Spleen (tissue), 11 donors: ENCODE data around the gene LRBA. TPM values are rescaled to one million over a fixed set of nuclear protein-coding genes. Genes with fewer than 3 reads are reported as not detected.

ENCODE experiments used
- DNase-seq: peaks from one replicate; pipeline ENCODE4 v3.0.0-alpha.2; 2020
- H3K27ac ChIP-seq, 8 donors: fragments of 200-600 bp; sonication (generic) in 7 of 8; 1 replicate in 4 of 8; 2 replicates in 4 of 8; pipeline versions ENCODE4 v1.5.0 to v1.8.0; 2016 to 2021; ENCODE audit warnings: inconsistent platforms in 4 of 8, mild to moderate bottlenecking in 4 of 8, moderate library complexity in 1 of 8
- H3K27me3 ChIP-seq, 7 donors: fragments of 200-600 bp; sonication (generic) in 6 of 7; replicated peaks in 1 of 7; 1 replicate in 4 of 7; 2 replicates in 3 of 7; pipeline versions ENCODE4 v1.5.0 to v1.8.0; 2016 to 2021; ENCODE audit warnings: inconsistent platforms in 3 of 7, mild to moderate bottlenecking in 1 of 7
- H3K36me3 ChIP-seq, 6 donors: fragments of 200-600 bp; sonication (generic) in 5 of 6; 1 replicate in 4 of 6; 2 replicates in 2 of 6; pipeline versions ENCODE4 v1.5.0 to v1.8.0; 2016 to 2021; ENCODE audit warnings: inconsistent platforms in 2 of 6
- H3K4me1 ChIP-seq, 6 donors: fragments of 200-600 bp; sonication (generic) in 5 of 6; 1 replicate in 3 of 6; 2 replicates in 3 of 6; pipeline versions ENCODE4 v1.5.0 to v1.8.0; 2016 to 2021; ENCODE audit warnings: inconsistent platforms in 3 of 6
- H3K4me3 ChIP-seq, 8 donors: fragments of 200-600 bp; sonication (generic) in 7 of 8; 1 replicate in 4 of 8; 2 replicates in 4 of 8; pipeline versions ENCODE4 v1.5.0 to v1.8.0; 2016 to 2021; ENCODE audit warnings: inconsistent platforms in 4 of 8, mild to moderate bottlenecking in 4 of 8, moderate library complexity in 2 of 8
- H3K9me3 ChIP-seq, 8 donors: fragments of 200-600 bp; sonication (generic) in 7 of 8; 1 replicate in 4 of 8; 2 replicates in 4 of 8; pipeline versions ENCODE4 v1.5.0 to v1.8.0; 2016 to 2021; ENCODE audit warnings: inconsistent platforms in 4 of 8
- POLR2A ChIP-seq, 3 donors: fragments of 450-650 bp; IDR thresholded peaks; one replicate each; pipeline ENCODE4 v1.5.1; 2017; ENCODE audit warnings: antibody characterized with exemption in 3 of 3, mild to moderate bottlenecking in 1 of 3
- POLR2AphosphoS5 ChIP-seq, 3 donors: sonication (generic); formaldehyde crosslinking; IDR thresholded peaks; one replicate each; pipeline ENCODE4 v1.5.1; 2017; ENCODE audit warnings: antibody characterized with exemption in 3 of 3
- WGBS, 5 donors: extraction: QIAGEN DNeasy Blood & Tissue Kit in 3 of 5; methylation state at CpG; one replicate each; pipeline versions ENCODE4 v1.1.5 to v1.1.7; 2013 to 2018; 5-methylcytosine and 5-hydroxymethylcytosine counted together
- intact Hi-C: fragments of 100-400 bp; cut with DNase I; formaldehyde crosslinking; loops from one replicate; pipeline ENCODE4 v1.15.0; 2023; ENCODE audit warnings: low total_unique reads
- polyA plus RNA-seq, 3 donors: library from polyadenylated mRNA; stranded (reverse); fragments of 200-250 nt; gene quantifications; one replicate each; pipeline ENCODE4 v1.2.1, GENCODE V29; 2013
- total RNA-seq, 7 donors: library from RNA; depleted of rRNA in 3 of 7; stranded (reverse); fragments of >200 nt in 3 of 7; fragmentation: NEBNext Ultra II Directional in 4 of 7; extraction: Animal tissue kit (Norgen Biotek cat#: 25700) in 4 of 7; gene quantifications; one replicate each; pipeline versions ENCODE4 v1.1.0 to v1.2.1, GENCODE V29; 2016 to 2021
- TF ChIP-seq, protein P1 (sequence below), 11 experiments: fragments of 200-600 bp in 7 of 11; fragments of 450-650 bp in 4 of 11; sonication (generic) in 4 of 11; IDR thresholded peaks in 8 of 11; conservative IDR thresholded peaks in 3 of 11; 1 replicate in 7 of 11; 2 replicates in 4 of 11; pipeline versions ENCODE4 v1.4.0 to v1.8.0; 2016 to 2021; ENCODE audit warnings: antibody characterized with exemption in 11 of 11, inconsistent platforms in 4 of 11, mild to moderate bottlenecking in 1 of 11
- donor health status: healthy with polysubstance abuse.
- donor health status: DM: no; HTN: no; CAD: no; lungs with moderate emphysema.
- donor health status: DM: no; HTN: no; CAD: no.
- donor health status: Bipolar disorder and iron deficiency.
- donor health status: healthy.
- donor health status: DM: no; HTN: no; CAD: no.
- donor health status: DM: yes; HTN: yes; CAD: no.

LRBA gene
- total and polyA plus RNA-seq, 10 donors = 8.2 to 84.9 (median 50.5) TPM

DNA sequence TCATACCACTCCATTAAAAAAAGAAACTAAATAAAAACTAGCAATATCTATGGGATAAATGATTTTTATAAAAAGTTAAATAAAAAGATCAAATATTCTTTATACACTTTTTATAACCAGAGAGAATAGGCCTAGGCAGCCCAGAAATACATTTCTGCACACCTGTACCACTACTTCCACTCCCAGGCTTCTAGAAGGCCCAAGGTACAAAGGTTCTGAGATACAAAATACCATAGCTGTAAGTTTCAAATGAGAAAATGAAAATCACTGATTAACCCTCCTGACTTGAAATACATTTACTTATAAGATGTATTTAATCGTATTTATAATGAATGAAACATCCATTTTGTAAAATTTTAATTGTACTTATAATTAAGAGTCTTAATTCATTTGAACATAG lies 659.7 kb downstream of the LRBA start:
- Histone ChIP-seq H3K27me3 (no peaks in the 10 kb centered on the region), H3K36me3 (no peaks in the 10 kb centered on the region), H3K4me1 (no peaks in the 10 kb centered on the region), H3K27ac (no peak overlapping the region), H3K9me3 (no peaks in the 10 kb centered on the region), H3K4me3 (no peak overlapping the region)
- intact Hi-C loops = no loop called here
- 92 to 100% (median 96%) methylated on average over 1 of the region's 1 CpG for WGBS, 5 donors
- DNase-seq = no peak
- TF ChIP-seq, protein P1, sequence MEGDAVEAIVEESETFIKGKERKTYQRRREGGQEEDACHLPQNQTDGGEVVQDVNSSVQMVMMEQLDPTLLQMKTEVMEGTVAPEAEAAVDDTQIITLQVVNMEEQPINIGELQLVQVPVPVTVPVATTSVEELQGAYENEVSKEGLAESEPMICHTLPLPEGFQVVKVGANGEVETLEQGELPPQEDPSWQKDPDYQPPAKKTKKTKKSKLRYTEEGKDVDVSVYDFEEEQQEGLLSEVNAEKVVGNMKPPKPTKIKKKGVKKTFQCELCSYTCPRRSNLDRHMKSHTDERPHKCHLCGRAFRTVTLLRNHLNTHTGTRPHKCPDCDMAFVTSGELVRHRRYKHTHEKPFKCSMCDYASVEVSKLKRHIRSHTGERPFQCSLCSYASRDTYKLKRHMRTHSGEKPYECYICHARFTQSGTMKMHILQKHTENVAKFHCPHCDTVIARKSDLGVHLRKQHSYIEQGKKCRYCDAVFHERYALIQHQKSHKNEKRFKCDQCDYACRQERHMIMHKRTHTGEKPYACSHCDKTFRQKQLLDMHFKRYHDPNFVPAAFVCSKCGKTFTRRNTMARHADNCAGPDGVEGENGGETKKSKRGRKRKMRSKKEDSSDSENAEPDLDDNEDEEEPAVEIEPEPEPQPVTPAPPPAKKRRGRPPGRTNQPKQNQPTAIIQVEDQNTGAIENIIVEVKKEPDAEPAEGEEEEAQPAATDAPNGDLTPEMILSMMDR (IDR thresholded peaks at IDR 0.05 in 8 of 11, conservative IDR thresholded peaks at IDR 0.05 in 3 of 11) = no peak
- no peak for TF ChIP-seq POLR2AphosphoS5 (IDR thresholded peaks at IDR 0.05)

DNA sequence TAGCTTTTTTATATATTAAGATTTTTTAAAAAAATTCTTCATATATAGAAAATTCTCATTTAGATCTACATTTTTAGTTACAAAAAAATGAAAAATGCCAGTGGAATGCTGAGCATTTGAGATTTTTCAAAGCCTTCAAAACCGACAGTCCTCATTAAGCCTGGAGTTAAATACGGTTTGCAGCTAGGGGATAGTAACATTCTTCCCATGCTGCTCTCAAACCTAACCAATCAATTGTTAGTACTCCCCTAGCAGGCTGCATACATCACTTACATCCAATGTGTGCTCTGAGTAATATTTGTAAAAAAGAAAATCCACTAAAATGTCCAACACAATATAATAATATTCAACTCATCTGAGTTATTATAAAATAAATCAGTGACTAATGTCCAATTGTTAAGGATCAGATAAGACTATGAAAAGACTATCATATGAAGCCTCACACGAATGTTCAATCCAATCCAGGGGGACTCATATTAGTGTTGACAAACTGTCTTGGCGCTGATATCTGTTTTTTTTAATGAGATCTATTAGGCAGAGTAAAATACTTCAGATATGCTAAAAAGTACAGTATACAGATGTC lies 660.8 kb downstream of the LRBA start:
- DNase-seq = no peak
- peaks cover 0 to 11% (median under 1%) of the 10 kb centered on the region in 6 donors for H3K36me3 ChIP-seq
- intact Hi-C loops = no loop called here
- H3K9me3 ChIP-seq = no peaks in the 10 kb centered on the region
- H3K27ac ChIP-seq = no peak overlapping the region
- 90 to 97% (median 92%) methylated on average over 4 of the region's 4 CpGs for WGBS, 5 donors
- TF ChIP-seq POLR2AphosphoS5 (IDR thresholded peaks at IDR 0.05) = no peak
- no peak for TF ChIP-seq POLR2A (IDR thresholded peaks at IDR 0.05)
- TF ChIP-seq, protein P1 (IDR thresholded peaks at IDR 0.05 in 8 of 11, conservative IDR thresholded peaks at IDR 0.05 in 3 of 11) = no peak
- no peaks in the 10 kb centered on the region for H3K4me1 ChIP-seq
- no peak overlapping the region for H3K4me3 ChIP-seq
- H3K27me3 ChIP-seq = no peaks in the 10 kb centered on the region

DNA sequence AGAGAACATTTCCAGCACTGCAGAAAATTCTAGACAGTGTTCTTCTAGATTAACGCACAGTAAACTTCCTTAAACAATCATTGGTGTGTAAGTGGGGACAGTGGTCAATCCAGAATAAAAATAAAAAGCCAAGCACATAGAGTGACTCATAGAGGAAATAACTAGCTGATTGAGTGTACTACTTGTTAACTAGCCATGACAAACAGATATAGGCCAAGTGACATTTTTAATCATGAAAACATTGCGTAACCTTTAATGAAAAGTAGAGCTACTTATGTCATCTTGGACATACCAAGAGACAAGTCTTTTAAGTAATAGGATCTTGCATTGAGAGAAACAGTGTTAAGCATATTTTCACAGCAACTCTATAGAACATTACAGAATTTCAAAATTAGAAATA lies 667.0 kb downstream of the LRBA start:
- intact Hi-C loops = no loop called here
- Histone ChIP-seq H3K27ac (no peak overlapping the region), H3K36me3 (peaks cover 0 to 43% (median 2%) of the 10 kb centered on the region in 6 donors), H3K4me3 (no peak overlapping the region), H3K4me1 (no peaks in the 10 kb centered on the region), H3K9me3 (no peaks in the 10 kb centered on the region), H3K27me3 (no peaks in the 10 kb centered on the region)
- DNase-seq = no peak
- TF ChIP-seq POLR2A (IDR thresholded peaks at IDR 0.05) = no peak
- TF ChIP-seq POLR2AphosphoS5 (IDR thresholded peaks at IDR 0.05) = no peak
- TF ChIP-seq, protein P1 (IDR thresholded peaks at IDR 0.05 in 8 of 11, conservative IDR thresholded peaks at IDR 0.05 in 3 of 11) = no peak
- 88 to 96% (median 90%) methylated on average over 2 of the region's 2 CpGs for WGBS, 5 donors

DNA sequence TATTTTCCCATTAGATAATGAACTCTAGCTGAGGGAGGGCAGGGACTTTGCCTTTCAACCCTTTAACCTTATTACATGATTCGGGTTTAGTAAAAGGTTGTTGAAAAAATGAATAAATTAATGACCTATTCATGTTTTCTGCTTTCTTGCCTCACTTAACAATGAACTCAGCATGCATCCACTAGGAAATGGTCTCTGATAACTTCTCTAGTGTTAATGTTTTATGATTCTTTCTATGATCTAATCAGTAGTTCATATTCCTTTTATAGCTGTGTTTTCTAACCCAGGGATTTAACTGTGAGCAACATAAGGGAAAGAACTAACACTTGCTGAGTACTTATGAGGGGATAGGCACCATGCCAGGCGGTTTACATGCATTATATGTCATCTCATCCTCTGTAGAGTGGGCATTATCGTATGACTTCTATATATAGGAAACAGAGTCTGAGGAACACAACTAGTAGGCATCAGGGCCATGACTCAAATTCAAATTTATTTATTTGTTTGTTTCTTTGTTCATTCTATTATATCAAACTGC lies 669.8 kb downstream of the LRBA start:
- Histone ChIP-seq H3K4me3 (no peak overlapping the region), H3K27ac (no peak overlapping the region), H3K36me3 (peaks cover 0 to 51% (median 2%) of the 10 kb centered on the region in 6 donors), H3K4me1 (no peaks in the 10 kb centered on the region), H3K9me3 (no peaks in the 10 kb centered on the region), H3K27me3 (no peaks in the 10 kb centered on the region)
- intact Hi-C loops = no loop called here
- no peak for DNase-seq
- WGBS, 5 donors = 89 to 99% (median 94%) methylated on average over 3 of the region's 3 CpGs
- TF ChIP-seq, protein P1 (IDR thresholded peaks at IDR 0.05 in 8 of 11, conservative IDR thresholded peaks at IDR 0.05 in 3 of 11) = no peak
- TF ChIP-seq POLR2A (IDR thresholded peaks at IDR 0.05) = no peak
- no peak for TF ChIP-seq POLR2AphosphoS5 (IDR thresholded peaks at IDR 0.05)
